ENCODE data around the gene CAMK2B.

CAMK2B gene

DNA sequence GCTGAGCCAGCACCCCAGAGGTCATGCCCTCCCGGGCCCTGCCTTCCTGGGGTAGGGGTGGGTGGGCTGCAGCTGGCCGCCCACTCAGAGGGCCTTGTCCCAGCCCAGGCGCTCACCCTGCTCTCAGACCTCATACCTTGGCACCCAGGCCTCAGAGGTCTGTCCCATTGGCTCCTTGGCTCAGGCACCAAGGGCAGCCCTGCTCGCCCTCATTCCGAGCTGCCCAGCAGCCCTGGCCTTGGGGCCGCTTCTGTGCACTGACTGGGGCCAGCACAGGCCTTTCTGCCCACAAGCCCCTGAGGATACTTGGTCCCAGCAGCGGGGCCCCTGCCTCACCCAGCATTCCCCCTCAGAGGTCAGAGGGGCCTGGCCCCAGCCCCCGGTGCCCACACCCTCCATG lies 90.3 kb downstream of the CAMK2B start:
- no peaks in the 10 kb centered on the region for H3K4me1 ChIP-seq (ENCODE audit: low read length)
- H3K27me3 ChIP-seq (replicated peaks; ENCODE audit: insufficient read depth, low read length) = peaks cover 98% of the 10 kb centered on the region
- H2AFZ ChIP-seq (ENCODE audit: low read length) = no peak overlapping the region
- no peak overlapping the region for H3K9ac ChIP-seq (ENCODE audit: low read length)
- no peak for TF ChIP-seq EZH2 (optimal IDR thresholded peaks at IDR 0.05; ENCODE audit: low read depth, low read length)
- no peak for TF ChIP-seq EZH2phosphoT487 (IDR thresholded peaks at IDR 0.05; ENCODE audit: low read length)
- TF ChIP-seq, protein P1, sequence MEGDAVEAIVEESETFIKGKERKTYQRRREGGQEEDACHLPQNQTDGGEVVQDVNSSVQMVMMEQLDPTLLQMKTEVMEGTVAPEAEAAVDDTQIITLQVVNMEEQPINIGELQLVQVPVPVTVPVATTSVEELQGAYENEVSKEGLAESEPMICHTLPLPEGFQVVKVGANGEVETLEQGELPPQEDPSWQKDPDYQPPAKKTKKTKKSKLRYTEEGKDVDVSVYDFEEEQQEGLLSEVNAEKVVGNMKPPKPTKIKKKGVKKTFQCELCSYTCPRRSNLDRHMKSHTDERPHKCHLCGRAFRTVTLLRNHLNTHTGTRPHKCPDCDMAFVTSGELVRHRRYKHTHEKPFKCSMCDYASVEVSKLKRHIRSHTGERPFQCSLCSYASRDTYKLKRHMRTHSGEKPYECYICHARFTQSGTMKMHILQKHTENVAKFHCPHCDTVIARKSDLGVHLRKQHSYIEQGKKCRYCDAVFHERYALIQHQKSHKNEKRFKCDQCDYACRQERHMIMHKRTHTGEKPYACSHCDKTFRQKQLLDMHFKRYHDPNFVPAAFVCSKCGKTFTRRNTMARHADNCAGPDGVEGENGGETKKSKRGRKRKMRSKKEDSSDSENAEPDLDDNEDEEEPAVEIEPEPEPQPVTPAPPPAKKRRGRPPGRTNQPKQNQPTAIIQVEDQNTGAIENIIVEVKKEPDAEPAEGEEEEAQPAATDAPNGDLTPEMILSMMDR (IDR thresholded peaks at IDR 0.05; ENCODE audit: low read length) = no peak
- no peaks in the 10 kb centered on the region for H3K9me2 ChIP-seq (replicated peaks; ENCODE audit: insufficient read depth, low read length)
- no peak overlapping the region for H3K4me3 ChIP-seq (ENCODE audit: low read length)
- no peaks in the 10 kb centered on the region for H4K20me1 ChIP-seq (ENCODE audit: insufficient read depth, low read length)
- H3K36me3 ChIP-seq (replicated peaks; ENCODE audit: insufficient read depth, low read length) = no peaks in the 10 kb centered on the region
- H3K27ac ChIP-seq (ENCODE audit: low read length) = no peak overlapping the region
- no peaks in the 10 kb centered on the region for H3F3A ChIP-seq (ENCODE audit: insufficient read depth, low read length)
- no peak overlapping the region for H3K4me2 ChIP-seq (ENCODE audit: low read depth, low read length)
- no peaks in the 10 kb centered on the region for H3K79me2 ChIP-seq (ENCODE audit: low read length)
- no peak for DNase-seq
- H3K9me3 ChIP-seq (replicated peaks; ENCODE audit: insufficient read depth, low read length) = no peaks in the 10 kb centered on the region

DNA sequence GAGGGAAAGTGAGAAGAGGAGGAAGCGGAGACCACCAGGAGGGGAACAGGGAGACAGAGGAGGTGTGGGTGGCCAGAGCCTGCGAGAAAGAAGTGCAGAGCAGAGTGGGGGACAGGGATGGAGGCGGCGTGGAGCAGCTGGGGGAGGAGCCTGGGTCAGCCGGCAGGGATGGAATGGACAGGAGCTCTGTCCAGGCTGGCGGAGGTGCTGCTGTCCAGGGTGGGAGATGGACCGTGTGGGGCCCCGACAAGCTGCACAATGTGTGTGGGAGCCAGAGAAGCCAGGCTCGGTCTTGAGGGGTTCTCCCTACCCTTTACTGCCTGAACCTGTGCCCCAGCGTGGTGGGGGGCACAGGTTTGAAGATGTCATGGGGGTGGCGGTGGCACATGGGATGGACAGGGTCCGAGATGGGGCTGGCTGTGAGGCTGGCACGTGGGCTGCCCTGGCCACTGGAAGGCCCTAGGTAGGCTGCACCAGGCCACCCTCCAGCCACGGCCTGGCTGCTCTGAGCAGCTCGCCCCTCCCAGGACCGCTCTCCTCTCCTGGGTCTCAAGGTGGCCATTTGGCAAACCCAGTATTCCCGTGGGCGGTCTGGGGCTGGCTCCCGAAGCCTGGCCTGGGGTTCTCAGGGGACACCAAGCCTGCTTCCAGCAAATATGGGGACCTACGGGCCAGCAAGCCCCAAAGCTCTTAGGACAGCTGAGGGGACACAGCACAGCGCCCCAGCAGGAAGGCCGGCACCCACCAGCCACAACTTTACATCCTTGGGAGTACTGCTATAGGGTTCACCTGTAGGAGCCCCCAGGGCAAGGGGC lies 92.3 kb downstream of the CAMK2B start:
- Histone ChIP-seq H3K9me2 (replicated peaks; ENCODE audit: insufficient read depth, low read length) (no peaks in the 10 kb centered on the region), H3F3A (ENCODE audit: insufficient read depth, low read length) (no peaks in the 10 kb centered on the region), H4K20me1 (ENCODE audit: insufficient read depth, low read length) (no peaks in the 10 kb centered on the region), H3K4me3 (ENCODE audit: low read length) (no peak overlapping the region), H3K36me3 (replicated peaks; ENCODE audit: insufficient read depth, low read length) (no peaks in the 10 kb centered on the region), H3K79me2 (ENCODE audit: low read length) (no peaks in the 10 kb centered on the region), H3K27ac (ENCODE audit: low read length) (no peak overlapping the region), H3K4me1 (ENCODE audit: low read length) (no peaks in the 10 kb centered on the region), H3K4me2 (ENCODE audit: low read depth, low read length) (no peak overlapping the region), H3K9ac (ENCODE audit: low read length) (no peak overlapping the region), H3K27me3 (replicated peaks; ENCODE audit: insufficient read depth, low read length) (peaks cover 98% of the 10 kb centered on the region), H2AFZ (ENCODE audit: low read length) (no peak overlapping the region), H3K9me3 (replicated peaks; ENCODE audit: insufficient read depth, low read length) (no peaks in the 10 kb centered on the region)
- DNase-seq = no peak
- TF ChIP-seq, protein P1 (IDR thresholded peaks at IDR 0.05; ENCODE audit: low read length) = no peak
- no peak for TF ChIP-seq EZH2phosphoT487 (IDR thresholded peaks at IDR 0.05; ENCODE audit: low read length)
- no peak for TF ChIP-seq EZH2 (optimal IDR thresholded peaks at IDR 0.05; ENCODE audit: low read depth, low read length)

DNA sequence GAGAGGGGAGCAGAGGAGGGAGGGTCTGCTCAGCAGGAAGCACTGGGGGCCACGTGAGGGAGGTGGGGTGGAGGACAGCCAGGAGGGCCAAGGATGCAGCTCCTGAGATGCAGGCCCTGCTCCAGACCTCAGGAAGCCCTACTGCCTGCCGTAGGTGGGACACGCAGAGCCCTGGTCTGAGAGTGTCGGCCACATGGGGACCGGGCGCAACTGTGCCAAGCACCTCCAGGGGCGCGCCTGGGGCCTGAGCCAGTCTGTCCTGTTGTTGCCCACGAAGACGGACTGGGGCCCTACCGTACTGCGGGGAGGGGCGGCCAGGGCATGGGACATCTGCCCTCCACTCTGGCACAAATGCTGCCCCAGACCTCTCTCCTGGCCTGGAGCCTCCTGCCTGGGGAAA lies 93.0 kb downstream of the CAMK2B start:
- H3K4me1 ChIP-seq (ENCODE audit: low read length) = no peaks in the 10 kb centered on the region
- H3K79me2 ChIP-seq (ENCODE audit: low read length) = no peaks in the 10 kb centered on the region
- no peak overlapping the region for H2AFZ ChIP-seq (ENCODE audit: low read length)
- H3K27ac ChIP-seq (ENCODE audit: low read length) = no peak overlapping the region
- no peak for DNase-seq
- H4K20me1 ChIP-seq (ENCODE audit: insufficient read depth, low read length) = no peaks in the 10 kb centered on the region
- peaks cover 95% of the 10 kb centered on the region for H3K27me3 ChIP-seq (replicated peaks; ENCODE audit: insufficient read depth, low read length)
- no peaks in the 10 kb centered on the region for H3K9me2 ChIP-seq (replicated peaks; ENCODE audit: insufficient read depth, low read length)
- no peaks in the 10 kb centered on the region for H3K9me3 ChIP-seq (replicated peaks; ENCODE audit: insufficient read depth, low read length)
- TF ChIP-seq EZH2phosphoT487 (IDR thresholded peaks at IDR 0.05; ENCODE audit: low read length) (no peak), EZH2 (optimal IDR thresholded peaks at IDR 0.05; ENCODE audit: low read depth, low read length) (no peak)
- TF ChIP-seq, protein P1 (IDR thresholded peaks at IDR 0.05; ENCODE audit: low read length) = no peak
- no peaks in the 10 kb centered on the region for H3K36me3 ChIP-seq (replicated peaks; ENCODE audit: insufficient read depth, low read length)
- no peaks in the 10 kb centered on the region for H3F3A ChIP-seq (ENCODE audit: insufficient read depth, low read length)
- H3K4me3 ChIP-seq (ENCODE audit: low read length) = no peak overlapping the region
- no peak overlapping the region for H3K9ac ChIP-seq (ENCODE audit: low read length)
- no peak overlapping the region for H3K4me2 ChIP-seq (ENCODE audit: low read depth, low read length)

All from MM.1S (cell line).